Measurements from ENCODE around the gene C4orf50.

GRCh38 chr4:5870701-5871100 is 147.5 kb downstream of the C4orf50 start:
- TF ChIP-seq POLR2A (IDR thresholded peaks at IDR 0.05) (no peak), EP300 (IDR thresholded peaks at IDR 0.05) (no peak)

Data from tibial nerve (tissue), 3 donors.